Fibroblast of skin of left biceps (primary cell): ENCODE data around the gene NR4A3.
A peak's percentile ranks its signal among the peaks of the same experiment; 100 is the strongest.

Experiments used
- DNase-seq, 2 experiments: peaks; one replicate each; pipeline ENCODE4 v3.0.0-alpha.2; 2013; ENCODE audit warnings: low read depth in 2 of 2

Gene NR4A3

DNA sequence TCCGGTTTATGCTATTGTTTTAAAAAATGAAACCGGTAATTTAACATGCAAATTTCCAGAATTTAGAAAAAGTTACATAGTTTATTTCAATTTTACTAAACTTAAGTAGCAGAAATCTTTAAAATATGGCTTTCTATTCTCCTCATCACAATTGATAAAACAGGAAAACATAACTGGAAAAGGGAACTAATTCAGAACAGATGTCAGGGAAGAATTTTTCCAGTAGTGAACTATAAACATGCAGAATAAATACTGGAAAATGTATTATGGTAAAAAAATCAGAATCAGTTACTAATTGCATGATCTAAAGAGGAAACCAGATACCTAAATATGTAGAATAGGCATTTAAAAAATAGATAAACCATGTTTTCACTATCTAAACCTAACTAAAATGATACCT, 7.3 kb upstream of the NR4A3 start:
- DNase-seq, result no peak

- DNase-seq, result no peak
Measured at GRCh38 chr9:99816392-99816791, 5.3 kb upstream of the NR4A3 start.

DNA sequence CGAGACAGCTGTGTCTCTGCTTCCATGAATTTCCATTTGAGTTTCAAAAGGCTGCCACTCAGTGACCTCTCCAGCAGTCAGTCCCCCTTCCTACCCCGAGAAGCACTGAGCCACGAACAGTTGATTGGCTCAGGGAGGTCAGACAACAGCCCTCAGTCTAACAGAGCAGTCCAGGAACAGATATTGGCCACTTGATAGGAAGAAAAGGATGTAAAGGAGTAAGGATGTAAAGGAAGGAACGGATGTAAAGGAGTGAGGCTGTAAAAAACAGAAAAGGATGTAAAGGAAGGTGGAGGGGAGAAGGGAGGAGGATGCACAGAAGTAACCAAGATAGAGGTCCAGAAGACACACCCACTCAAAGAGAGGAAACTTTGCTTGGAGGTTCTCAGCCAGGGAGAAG, 3.2 kb upstream of the NR4A3 start:
- DNase-seq, result no peak

GRCh38 chr9:99819123-99819855, 2.4 kb upstream of the NR4A3 start:
- DNase-seq, result peak; percentile 56 to 60

DNA sequence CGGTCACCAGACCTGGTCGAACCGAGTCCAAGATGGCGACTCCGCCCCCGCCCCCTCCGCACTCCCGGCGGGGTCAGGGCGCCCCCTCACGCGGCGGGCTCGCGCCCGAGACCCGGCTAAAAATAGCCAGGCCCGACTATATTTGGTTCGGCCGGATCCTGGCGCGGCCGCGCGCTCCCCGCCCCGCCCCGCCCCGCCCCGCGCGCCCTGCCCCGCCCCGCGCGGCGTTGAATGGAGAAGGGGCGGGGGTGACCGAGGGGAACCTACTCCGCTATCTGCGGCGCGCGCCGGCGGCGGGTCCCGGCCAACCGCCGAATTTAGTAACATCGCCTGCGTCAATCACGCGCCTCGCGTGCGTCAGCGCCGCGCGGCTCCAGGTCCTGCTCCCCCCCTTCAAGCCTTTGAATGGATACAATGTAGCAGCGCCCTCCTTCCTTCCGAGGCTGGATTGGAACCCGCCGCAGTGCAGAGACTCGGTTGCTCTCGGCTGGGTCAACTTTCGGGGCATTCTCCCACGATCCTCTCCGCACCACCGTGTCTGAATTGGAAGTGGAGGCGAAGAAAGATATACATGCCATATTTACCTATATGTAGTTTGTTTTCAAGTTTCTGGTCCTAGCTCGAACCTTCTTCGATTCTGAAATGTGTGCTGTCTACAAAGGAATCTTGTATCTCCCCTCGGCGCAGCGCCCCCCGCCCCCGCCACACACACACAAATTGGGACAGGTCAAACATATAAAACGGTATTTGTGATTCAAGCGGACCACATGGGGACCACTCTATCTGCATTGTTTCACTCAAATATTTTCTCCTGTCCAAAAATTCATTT, 1.6 kb upstream of the NR4A3 start:
- DNase-seq, result peak; percentile 88 to 90

GRCh38 chr9:99820685-99821395, 845 bp upstream of the NR4A3 start:
- no peak for DNase-seq

DNA sequence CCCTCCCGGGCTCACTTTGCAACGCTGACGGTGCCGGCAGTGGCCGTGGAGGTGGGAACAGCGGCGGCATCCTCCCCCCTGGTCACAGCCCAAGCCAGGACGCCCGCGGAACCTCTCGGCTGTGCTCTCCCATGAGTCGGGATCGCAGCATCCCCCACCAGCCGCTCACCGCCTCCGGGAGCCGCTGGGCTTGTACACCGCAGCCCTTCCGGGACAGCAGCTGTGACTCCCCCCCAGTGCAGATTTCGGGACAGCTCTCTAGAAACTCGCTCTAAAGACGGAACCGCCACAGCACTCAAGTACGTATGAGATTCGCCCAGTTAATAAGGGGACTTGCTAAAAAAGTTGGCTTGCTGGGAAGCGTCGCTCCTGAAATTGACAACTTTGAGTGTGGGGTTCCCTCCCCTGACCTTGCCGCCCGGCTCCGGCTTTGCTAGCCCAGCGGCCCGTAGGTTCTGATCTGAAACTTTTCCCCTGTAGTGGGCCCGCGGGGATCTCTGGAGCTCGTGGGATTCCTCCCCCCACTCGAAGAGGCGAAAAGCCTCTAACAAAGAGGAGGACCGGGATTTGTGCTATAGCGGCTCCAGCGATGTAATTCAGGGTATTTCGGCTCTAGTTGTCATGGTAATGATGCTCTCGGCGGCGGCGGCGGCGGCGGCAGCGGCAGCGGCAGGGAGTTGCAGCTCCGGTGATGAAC, 572 bp downstream of the NR4A3 start:
- no peak for DNase-seq

DNA sequence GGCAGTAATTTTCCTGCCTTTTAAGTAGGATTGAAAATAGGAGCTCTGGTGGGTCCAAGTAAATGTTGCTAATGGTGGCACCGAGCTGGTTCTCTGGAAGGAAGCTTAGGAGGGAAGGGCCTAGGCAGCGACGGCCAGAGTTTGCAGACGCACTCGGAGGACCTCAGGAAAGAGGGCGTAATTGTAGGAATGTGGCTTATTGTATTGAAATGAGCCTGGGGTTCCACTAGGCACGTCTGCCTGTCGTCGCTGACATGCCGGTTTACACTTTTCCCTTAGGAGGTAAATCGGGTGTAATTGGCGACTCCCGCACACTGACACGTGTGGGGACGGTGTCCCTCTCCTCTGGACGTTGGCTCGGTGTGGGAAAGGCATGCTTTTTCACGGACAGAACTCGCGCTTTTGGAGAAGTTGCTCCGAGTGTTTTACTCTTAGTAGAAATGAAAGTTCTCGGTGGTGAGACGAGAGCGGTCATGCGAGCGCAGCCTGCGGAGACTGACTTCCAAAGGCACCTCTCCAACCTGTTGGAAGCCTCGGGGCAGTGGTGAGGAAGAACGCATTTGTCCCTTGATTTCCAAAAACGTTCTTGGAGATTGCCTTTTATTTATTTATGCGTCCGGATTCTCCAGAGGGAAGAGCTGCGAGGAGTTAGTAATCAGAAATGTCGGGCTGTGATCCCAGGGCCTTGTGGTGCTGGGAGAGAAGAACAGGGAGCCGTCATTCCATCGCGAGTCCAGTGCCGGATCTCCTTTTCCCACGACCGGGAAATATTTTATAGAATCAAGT, 1.3 kb downstream of the NR4A3 start:
- DNase-seq, result no peak

DNA sequence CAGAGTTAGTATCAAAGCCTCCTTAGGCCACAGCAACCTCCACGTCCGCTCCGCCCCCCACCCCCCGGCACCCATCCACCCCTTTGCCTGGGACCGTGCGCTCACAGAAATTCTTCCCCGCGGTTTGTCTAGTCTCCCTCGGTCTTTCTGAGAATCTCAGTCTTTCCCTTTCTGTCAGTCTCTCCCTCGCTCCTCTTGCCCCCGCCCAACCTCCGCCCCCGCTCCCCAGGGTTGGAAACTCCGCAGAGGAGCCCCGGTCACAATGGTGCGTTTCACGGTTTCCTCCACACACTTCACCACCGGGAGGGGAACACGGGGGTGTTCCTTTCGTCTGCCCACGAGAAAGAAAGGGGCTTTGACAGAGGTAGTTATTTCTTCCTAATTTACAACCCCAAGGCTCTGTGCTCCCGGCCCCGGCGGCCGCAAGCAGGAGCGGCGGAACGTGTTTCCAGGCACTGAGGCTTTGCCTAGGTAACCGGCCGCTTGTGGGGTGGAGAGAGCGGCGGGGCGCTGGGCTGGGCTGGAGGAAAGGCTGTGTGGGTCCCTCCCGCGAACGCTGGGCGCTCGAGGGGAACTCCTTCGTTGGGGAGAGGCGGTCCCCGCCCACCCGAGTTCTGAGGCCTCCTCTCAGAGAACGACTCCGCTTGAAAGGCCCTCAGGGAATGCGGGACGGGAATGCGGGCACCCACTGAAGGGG, 2.1 kb downstream of the NR4A3 start:
- DNase-seq, result no peak

DNA sequence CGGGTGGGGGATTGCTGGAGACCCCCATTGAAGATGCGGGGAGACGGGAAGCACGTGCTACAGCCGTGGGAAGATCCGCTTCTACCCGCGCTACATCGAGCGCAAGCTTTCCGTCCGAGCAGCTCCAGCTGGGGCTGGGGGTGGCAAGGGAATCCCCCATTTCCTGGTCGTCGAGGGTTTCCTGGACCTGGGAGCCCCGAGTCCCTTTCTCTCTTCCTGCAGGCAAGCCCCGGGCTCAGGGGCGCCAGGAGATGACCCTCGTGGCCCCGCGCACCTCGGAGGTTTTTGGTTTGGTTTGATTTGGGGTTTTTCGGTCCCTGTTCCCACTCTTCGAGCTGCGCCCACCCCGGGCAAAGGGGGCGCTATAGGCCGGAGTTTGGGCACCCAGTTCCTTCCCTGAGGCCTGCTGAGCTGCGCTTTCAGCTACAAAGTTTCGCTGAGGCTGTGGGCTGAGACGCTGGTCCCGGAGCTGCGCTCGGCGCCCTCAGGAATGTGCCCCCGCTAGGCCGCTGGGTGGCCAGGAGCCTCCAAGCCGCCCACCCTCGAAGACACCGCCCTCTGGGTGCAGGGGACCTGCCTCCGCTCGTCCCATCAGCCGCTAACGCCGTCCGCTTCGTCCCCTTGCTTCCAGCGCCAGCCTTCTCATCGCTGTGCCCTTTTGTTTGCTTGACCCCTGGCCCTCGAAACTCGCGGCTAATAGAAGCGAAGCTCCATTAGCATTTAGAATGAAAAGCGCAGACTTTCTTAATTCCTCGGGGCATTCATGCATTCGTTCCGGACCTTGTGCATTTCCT, 2.9 kb downstream of the NR4A3 start:
- DNase-seq, result no peak

DNA sequence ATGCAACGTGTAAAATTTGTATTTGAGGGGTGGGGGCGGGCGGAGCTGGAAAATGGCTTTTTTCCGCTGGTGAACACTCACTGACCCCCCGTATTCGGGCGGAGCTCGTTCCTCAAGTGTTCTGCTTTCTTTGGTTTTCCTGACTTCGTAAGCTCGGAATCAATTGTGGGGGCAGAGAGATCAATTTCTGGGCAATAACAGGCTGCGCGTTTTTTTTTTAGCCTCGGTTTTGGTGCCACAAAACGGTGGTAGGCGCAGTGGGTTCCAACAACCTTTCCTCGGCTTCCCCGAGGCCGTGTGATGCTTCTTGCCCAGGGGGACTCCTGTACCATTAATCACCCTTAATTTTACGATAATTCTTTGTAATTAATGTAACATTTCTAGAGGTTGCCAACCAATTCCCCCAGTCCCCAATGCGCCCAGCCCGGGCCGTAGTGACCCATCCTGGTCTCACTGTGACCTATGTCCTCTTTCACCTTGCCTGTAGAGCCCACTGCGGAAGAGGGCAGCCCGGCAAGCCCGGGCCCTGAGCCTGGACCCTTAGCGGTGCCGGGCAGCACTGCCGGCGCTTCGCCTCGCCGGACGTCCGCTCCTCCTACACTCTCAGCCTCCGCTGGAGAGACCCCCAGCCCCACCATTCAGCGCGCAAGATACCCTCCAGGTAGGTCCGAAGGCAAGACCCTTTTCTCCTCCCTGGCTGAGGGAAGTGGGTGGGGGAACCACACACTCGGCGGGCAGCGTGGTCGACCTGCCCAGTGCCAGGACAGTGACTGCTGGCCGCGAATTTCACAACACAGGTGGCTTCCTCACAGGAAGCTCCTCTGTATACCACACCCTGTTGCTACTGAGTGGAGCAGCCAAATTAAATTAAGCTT, 3.7 kb downstream of the NR4A3 start:
- no peak for DNase-seq

- no peak for DNase-seq
Measured at GRCh38 chr9:99826579-99826978, 4.9 kb downstream of the NR4A3 start.

DNA sequence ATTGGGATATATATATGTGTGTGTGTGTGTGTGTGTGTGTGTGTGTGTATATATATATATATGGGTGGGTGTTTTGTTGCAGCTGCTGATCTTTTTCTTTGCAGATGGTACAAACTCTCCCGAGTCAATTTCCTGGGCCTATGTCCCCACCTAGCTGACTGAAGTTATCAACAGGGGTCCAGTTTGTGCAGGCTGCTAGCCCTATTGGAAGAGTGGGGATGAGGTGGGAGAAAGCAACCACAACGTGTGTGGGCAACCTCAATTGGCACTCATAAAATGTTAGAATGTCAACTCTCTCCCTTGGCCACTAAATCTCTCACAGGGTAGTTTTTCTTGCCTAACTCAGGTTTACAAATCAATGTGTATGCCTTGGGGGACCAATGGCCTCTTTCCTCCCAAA, 5.6 kb downstream of the NR4A3 start:
- no peak for DNase-seq

GRCh38 chr9:99828054-99828416, 6.3 kb downstream of the NR4A3 start:
- DNase-seq, result no peak

DNA sequence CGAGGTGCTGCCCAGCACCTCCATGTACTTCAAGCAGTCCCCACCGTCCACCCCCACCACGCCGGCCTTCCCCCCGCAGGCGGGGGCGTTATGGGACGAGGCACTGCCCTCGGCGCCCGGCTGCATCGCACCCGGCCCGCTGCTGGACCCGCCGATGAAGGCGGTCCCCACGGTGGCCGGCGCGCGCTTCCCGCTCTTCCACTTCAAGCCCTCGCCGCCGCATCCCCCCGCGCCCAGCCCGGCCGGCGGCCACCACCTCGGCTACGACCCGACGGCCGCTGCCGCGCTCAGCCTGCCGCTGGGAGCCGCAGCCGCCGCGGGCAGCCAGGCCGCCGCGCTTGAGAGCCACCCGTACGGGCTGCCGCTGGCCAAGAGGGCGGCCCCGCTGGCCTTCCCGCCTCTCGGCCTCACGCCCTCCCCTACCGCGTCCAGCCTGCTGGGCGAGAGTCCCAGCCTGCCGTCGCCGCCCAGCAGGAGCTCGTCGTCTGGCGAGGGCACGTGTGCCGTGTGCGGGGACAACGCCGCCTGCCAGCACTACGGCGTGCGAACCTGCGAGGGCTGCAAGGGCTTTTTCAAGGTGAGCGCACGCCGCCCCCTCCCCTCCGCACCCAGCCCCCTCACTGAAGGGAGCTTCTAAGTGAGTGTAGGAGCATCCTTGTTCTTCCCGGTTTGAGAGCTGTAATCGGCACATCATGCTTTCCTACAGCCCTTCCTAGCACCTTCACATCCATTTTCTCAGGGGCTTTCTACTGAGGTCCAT, 6.9 kb downstream of the NR4A3 start:
- DNase-seq, result no peak

DNA sequence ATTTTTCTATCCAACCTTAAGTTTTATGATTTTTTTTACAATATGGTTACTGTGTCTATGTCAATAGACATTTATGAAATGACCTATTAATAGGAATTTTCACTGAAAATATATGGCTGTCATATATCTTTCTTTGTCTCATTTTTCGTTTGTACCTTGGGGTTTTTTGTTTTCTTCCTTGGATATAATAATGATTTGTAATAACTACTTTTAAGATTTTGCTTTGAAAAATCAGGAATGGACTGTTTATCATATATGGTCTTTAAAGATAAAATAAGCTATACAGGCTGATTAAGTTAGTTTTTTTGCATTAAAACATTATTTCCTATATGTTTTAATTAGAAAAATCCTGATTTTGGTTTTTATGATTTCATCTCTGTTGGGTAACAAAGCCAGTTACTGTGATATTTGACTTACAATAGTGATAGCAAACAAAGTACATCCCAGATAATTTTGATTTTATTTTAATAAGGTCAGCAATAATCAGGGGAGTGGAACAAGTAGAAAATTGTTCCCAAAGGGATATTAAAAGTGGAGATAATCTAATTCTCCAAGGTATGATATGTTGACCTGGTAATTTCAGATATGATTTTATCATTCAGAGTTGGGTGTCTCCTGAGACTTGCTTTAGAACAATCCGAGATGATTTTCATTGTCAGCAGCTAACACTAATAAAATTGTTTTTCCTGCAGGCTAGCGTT, 10.3 kb downstream of the NR4A3 start:
- DNase-seq, result no peak

DNA sequence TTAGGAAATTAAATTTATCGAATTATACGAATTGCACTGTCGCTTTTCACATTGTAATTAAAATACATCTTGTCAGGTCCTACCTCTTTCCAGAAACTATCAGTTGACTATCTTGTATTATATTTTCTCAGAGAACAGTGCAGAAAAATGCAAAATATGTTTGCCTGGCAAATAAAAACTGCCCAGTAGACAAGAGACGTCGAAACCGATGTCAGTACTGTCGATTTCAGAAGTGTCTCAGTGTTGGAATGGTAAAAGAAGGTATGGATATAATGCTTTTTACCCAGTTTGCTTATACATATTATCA, 10.8 kb downstream of the NR4A3 start:
- no peak for DNase-seq

DNA sequence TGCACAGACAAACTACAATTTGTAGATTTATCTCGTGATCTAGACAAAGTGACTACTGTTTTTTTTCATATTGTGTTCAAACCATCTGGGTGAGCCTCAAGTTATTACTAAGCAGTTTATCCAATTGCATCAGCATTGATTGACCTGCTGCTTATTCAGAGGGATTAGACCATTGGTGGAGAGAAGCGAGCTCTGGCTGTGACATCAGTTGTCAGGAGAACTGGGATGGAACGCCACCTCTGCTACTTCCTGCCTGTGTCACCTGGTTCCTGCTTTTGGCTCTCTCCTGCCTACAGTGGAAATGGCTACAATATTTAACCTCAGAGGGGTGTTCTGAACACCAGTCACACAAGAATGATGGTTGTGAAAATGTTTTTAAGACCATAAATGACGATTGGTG, 12.1 kb downstream of the NR4A3 start:
- no peak for DNase-seq
